DND-41 (cell line): ENCODE data around the gene GCKR.

Experiments used
- ATAC-seq: fragments of 200-7000 bp; cut with Tn5 transposase; 3 replicates; pipeline ENCODE4 v1.9.1; 2021; ENCODE audit warnings: low read depth; ENCODE audit not compliant: insufficient read depth
- DNase-seq: peaks from one replicate; pipeline ENCODE4 v3.0.0-alpha.2; 2020
- H2AFZ ChIP-seq: 2 replicates; pipeline ENCODE4 v1.6.0; 2012; ENCODE audit warnings: low read depth, low read length
- H3K27ac ChIP-seq: 2 replicates; pipeline ENCODE4 v1.5.1; 2012; ENCODE audit warnings: low read length, inconsistent platforms
- H3K27me3 ChIP-seq: fragments of 200-600 bp; sonication (generic); 2 replicates; pipeline ENCODE4 v1.6.0; 2012; ENCODE audit warnings: low read length, mild to moderate bottlenecking, inconsistent platforms; ENCODE audit not compliant: insufficient read depth, poor library complexity
- H3K36me3 ChIP-seq: 2 replicates; pipeline ENCODE4 v1.5.1; 2012; ENCODE audit warnings: low read length, inconsistent platforms; ENCODE audit not compliant: insufficient read depth
- H3K4me1 ChIP-seq: 2 replicates; pipeline ENCODE4 v1.5.1; 2012; ENCODE audit warnings: mild to moderate bottlenecking, low read length; ENCODE audit not compliant: insufficient read depth
- H3K4me2 ChIP-seq: 2 replicates; pipeline ENCODE4 v1.6.0; 2012; ENCODE audit warnings: mild to moderate bottlenecking, moderate library complexity, low read length, inconsistent platforms; ENCODE audit not compliant: insufficient read depth
- H3K4me3 ChIP-seq, 2 experiments: fragments of 200-600 bp in 1 of 2; shearing (Covaris generic) in 1 of 2; 2 replicates each; pipeline ENCODE4 v1.5.1; 2012 to 2016; ENCODE audit warnings: inconsistent platforms in 2 of 2, low read length in 2 of 2, mild to moderate bottlenecking in 2 of 2, low read depth in 1 of 2, moderate library complexity in 1 of 2
- H3K79me2 ChIP-seq: 2 replicates; pipeline ENCODE4 v1.6.0; 2012; ENCODE audit warnings: low read length, inconsistent platforms; ENCODE audit not compliant: insufficient read depth
- H3K9ac ChIP-seq: 2 replicates; pipeline ENCODE4 v1.6.0; 2012; ENCODE audit warnings: low read depth, mild to moderate bottlenecking, inconsistent platforms, low read length, moderate library complexity
- H3K9me3 ChIP-seq: 2 replicates; pipeline ENCODE4 v1.5.1; 2012; ENCODE audit warnings: low read length, moderate library complexity, mild to moderate bottlenecking, inconsistent platforms; ENCODE audit not compliant: insufficient read depth, severe bottlenecking
- H4K20me1 ChIP-seq: 2 replicates; pipeline ENCODE4 v1.6.0; 2012; ENCODE audit warnings: low read length; ENCODE audit not compliant: insufficient read depth
- EZH2 ChIP-seq: IDR thresholded peaks from 3 replicates; pipeline ENCODE4 v1.6.1; 2012; ENCODE audit warnings: borderline replicate concordance, low read depth, mild to moderate bottlenecking, moderate library complexity, low read length, inconsistent platforms; ENCODE audit not compliant: severe bottlenecking
- TF ChIP-seq, protein P1 (sequence below): IDR thresholded peaks from 2 replicates; pipeline ENCODE4 v1.5.1; 2012; ENCODE audit warnings: borderline replicate concordance, low read length, moderate library complexity, mild to moderate bottlenecking; ENCODE audit not compliant: poor library complexity, severe bottlenecking; ENCODE audit errors: extremely low read depth

The GCKR gene

DNA sequence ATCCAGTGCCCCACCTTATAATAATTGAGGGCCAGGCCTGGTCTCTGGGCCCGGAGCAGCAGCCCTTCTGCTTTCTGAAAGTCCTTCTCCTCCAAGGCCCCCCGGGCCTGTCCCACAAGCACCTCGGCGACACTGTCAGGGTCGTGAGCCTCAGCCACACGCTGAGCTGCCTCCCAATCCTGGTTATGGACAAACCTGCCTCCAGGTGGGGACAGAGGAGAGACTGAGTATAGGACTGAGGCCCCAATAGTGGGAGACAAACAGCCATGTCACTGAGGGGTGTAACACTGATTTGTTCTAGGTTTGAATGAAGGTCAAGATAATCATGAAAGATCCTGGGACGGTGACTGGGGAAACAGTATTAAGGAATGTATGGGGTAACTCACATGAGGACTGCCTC lies 42.7 kb upstream of the GCKR start:
- Histone ChIP-seq H3K27me3 (peaks cover 4% of the 10 kb centered on the region), H2AFZ (no peak overlapping the region), H3K4me1 (no peaks in the 10 kb centered on the region), H3K79me2 (no peaks in the 10 kb centered on the region), H3K4me2 (no peak overlapping the region), H4K20me1 (no peaks in the 10 kb centered on the region; the same call in 1 of the 2 replicates), H3K4me3 (no peak overlapping the region), H3K27ac (no peak overlapping the region), H3K9me3 (no peaks in the 10 kb centered on the region), H3K36me3 (no peaks in the 10 kb centered on the region), H3K9ac (no peak overlapping the region)
- DNase-seq (no peak), ATAC-seq (no peak)
- no peak for TF ChIP-seq EZH2
- TF ChIP-seq, protein P1, sequence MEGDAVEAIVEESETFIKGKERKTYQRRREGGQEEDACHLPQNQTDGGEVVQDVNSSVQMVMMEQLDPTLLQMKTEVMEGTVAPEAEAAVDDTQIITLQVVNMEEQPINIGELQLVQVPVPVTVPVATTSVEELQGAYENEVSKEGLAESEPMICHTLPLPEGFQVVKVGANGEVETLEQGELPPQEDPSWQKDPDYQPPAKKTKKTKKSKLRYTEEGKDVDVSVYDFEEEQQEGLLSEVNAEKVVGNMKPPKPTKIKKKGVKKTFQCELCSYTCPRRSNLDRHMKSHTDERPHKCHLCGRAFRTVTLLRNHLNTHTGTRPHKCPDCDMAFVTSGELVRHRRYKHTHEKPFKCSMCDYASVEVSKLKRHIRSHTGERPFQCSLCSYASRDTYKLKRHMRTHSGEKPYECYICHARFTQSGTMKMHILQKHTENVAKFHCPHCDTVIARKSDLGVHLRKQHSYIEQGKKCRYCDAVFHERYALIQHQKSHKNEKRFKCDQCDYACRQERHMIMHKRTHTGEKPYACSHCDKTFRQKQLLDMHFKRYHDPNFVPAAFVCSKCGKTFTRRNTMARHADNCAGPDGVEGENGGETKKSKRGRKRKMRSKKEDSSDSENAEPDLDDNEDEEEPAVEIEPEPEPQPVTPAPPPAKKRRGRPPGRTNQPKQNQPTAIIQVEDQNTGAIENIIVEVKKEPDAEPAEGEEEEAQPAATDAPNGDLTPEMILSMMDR: no peak

DNA sequence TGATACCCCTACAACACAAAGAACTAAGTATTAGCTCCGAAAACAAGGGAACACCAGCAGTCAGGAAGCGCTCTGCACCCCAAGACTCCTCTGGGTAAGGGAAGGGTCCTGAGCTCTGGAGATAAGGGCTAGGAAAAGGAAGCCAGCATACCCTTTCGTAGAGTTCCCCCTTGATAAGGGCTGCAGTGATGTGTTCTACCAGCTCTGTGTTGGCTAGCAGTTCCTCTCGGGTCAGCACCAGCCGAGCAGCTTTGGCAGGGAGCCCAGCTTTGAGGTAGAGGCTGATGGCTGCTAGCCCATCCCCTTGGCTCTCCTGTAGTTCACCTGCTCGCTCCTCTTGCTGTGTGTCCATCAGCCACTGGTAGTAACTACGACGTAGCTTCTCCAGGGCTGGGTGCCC lies 35.5 kb upstream of the GCKR start:
- H3K27me3 ChIP-seq: no peaks in the 10 kb centered on the region
- DNase-seq (no peak), ATAC-seq (no peak)
- H4K20me1 ChIP-seq: no peaks in the 10 kb centered on the region
- H3K9me3 ChIP-seq: no peaks in the 10 kb centered on the region
- no peak overlapping the region for H3K9ac ChIP-seq
- H3K4me2 ChIP-seq: no peak overlapping the region
- no peaks in the 10 kb centered on the region for H3K79me2 ChIP-seq
- no peak overlapping the region for H3K27ac ChIP-seq
- TF ChIP-seq, protein P1: no peak
- TF ChIP-seq EZH2: no peak
- H3K4me3 ChIP-seq: no peak overlapping the region
- no peaks in the 10 kb centered on the region for H3K36me3 ChIP-seq
- no peaks in the 10 kb centered on the region for H3K4me1 ChIP-seq
- no peak overlapping the region for H2AFZ ChIP-seq

DNA sequence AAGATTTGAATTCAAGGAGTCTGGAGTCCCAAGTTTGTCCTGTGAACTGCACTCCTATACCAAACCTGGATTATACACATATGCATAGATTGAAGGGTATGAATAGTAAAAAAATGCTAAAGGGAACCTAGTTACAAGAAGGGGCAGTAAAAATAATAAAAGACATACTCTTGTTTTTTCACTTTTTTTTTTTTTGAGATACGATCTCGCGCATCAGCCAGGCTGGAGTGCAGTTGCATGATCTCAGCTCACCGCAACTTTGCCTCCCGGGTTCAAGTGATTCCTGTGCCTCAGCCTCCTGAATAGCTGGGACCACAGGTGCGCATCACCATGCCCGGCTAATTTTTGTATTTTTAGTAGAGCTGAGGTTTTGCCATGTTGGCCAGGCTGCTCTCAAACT lies 32.2 kb upstream of the GCKR start:
- H3K27ac ChIP-seq: no peak overlapping the region
- no peaks in the 10 kb centered on the region for H3K9me3 ChIP-seq
- H3K9ac ChIP-seq: no peak overlapping the region
- ATAC-seq: no peak
- no peaks in the 10 kb centered on the region for H4K20me1 ChIP-seq
- H3K4me1 ChIP-seq: no peaks in the 10 kb centered on the region
- H3K79me2 ChIP-seq: no peaks in the 10 kb centered on the region
- no peak overlapping the region for H3K4me3 ChIP-seq
- no peak overlapping the region for H3K4me2 ChIP-seq
- no peak for TF ChIP-seq EZH2
- TF ChIP-seq, protein P1: no peak
- DNase-seq: no peak
- no peaks in the 10 kb centered on the region for H3K27me3 ChIP-seq
- no peaks in the 10 kb centered on the region for H3K36me3 ChIP-seq
- no peak overlapping the region for H2AFZ ChIP-seq

DNA sequence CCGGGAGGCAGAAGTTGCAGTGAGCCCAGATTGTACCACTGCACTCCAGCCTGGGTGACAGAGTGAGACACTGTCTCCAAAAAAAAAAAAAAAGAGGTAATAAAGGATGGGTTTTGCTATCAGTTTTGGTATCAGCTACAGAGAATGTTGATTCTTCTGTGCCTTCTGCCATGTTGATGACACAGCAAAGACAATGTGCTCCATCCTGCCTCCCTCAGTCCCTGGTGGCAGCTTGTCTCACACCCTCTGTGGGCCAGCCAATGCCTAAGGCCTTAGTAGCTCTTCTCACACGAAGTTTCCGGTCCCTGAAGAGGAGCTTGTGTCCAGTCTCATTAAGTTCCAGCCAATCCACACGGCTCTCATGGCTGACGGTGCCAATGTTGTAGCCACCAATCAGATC lies 24.7 kb upstream of the GCKR start:
- peaks cover 4% of the 10 kb centered on the region for H3K27me3 ChIP-seq
- no peak overlapping the region for H2AFZ ChIP-seq
- H3K79me2 ChIP-seq: no peaks in the 10 kb centered on the region
- no peak overlapping the region for H3K4me3 ChIP-seq
- no peaks in the 10 kb centered on the region for H3K36me3 ChIP-seq
- ATAC-seq (no peak), DNase-seq (no peak)
- H3K9ac ChIP-seq: no peak overlapping the region
- H4K20me1 ChIP-seq: no peaks in the 10 kb centered on the region
- H3K4me2 ChIP-seq: no peak overlapping the region
- H3K4me1 ChIP-seq: no peaks in the 10 kb centered on the region
- TF ChIP-seq, protein P1: no peak
- no peak for TF ChIP-seq EZH2
- no peaks in the 10 kb centered on the region for H3K9me3 ChIP-seq
- H3K27ac ChIP-seq: no peak overlapping the region
